ENCODE data around the gene WIF1.
A peak's percentile ranks its signal among the peaks of the same experiment; 100 is the strongest.

The WIF1 gene

GRCh38 chr12:65170209-65170881 is 49.2 kb upstream of the WIF1 start (continued):
- TF ChIP-seq ZNF513 (tag by site-specific recombination; IDR thresholded peaks at IDR 0.05): peak; percentile 44
- peak; percentile 69 for TF ChIP-seq OSR2 (tag by site-specific recombination; IDR thresholded peaks at IDR 0.05)
- TF ChIP-seq ZNF132 (tag by site-specific recombination; IDR thresholded peaks at IDR 0.05; ENCODE audit: borderline replicate concordance): no peak
- 0 out of 2 replicates have a peak, but pooled peaks have one; percentile 22 for TF ChIP-seq ZNF398 (tag by site-specific recombination; IDR thresholded peaks at IDR 0.05)
- no peak for TF ChIP-seq ZBTB49 (tag by site-specific recombination; IDR thresholded peaks at IDR 0.05; ENCODE audit: low read depth)
- peak; percentile 68 for TF ChIP-seq KLF1 (tag by site-specific recombination; IDR thresholded peaks at IDR 0.05)
- TF ChIP-seq ZNF514 (tag by site-specific recombination; IDR thresholded peaks at IDR 0.05): no peak
- TF ChIP-seq ZNF404 (tag by site-specific recombination; IDR thresholded peaks at IDR 0.05): no peak
- TF ChIP-seq ZNF600 (tag by site-specific recombination; IDR thresholded peaks at IDR 0.05): 0 out of 2 replicates have a peak, but pooled peaks have one; percentile 38
- TF ChIP-seq SP7 (tag by site-specific recombination; IDR thresholded peaks at IDR 0.05): 0 out of 2 replicates have a peak, but pooled peaks have one; percentile 14
- no peak for TF ChIP-seq ZNF785 (tag by site-specific recombination; IDR thresholded peaks at IDR 0.05)
- TF ChIP-seq ZNF548 (tag by site-specific recombination; IDR thresholded peaks at IDR 0.05): no peak
- TF ChIP-seq ZNF341 (tag by site-specific recombination; IDR thresholded peaks at IDR 0.05; ENCODE audit: low read depth): 0 out of 2 replicates have a peak, but pooled peaks have one; percentile 13
- TF ChIP-seq ZBTB20 (tag by site-specific recombination; IDR thresholded peaks at IDR 0.05): peak; percentile 13; the same call in 1 of the 2 replicates
- TF ChIP-seq ZNF76 (tag by site-specific recombination; IDR thresholded peaks at IDR 0.05; ENCODE audit: borderline replicate concordance, low read depth): peak; percentile 23; the same call in 1 of the 2 replicates
- TF ChIP-seq ZNF521 (tag by site-specific recombination; IDR thresholded peaks at IDR 0.05): no peak
- TF ChIP-seq ZNF155 (tag by site-specific recombination; IDR thresholded peaks at IDR 0.05): no peak
- no peak for TF ChIP-seq FEZF1 (tag by site-specific recombination; IDR thresholded peaks at IDR 0.05)
- no peak for TF ChIP-seq ZNF558 (tag by site-specific recombination; IDR thresholded peaks at IDR 0.05)
- TF ChIP-seq ZNF610 (tag by site-specific recombination; IDR thresholded peaks at IDR 0.05; ENCODE audit: borderline replicate concordance): 0 out of 2 replicates have a peak, but pooled peaks have one; percentile 11
- TF ChIP-seq SP2 (tag by site-specific recombination; IDR thresholded peaks at IDR 0.05): peak; percentile 48
- TF ChIP-seq ZNF626 (tag by site-specific recombination; IDR thresholded peaks at IDR 0.05): no peak
- TF ChIP-seq ZNF239 (tag by site-specific recombination; IDR thresholded peaks at IDR 0.05): no peak
- peak; percentile 82 for TF ChIP-seq ZBTB17 (tag by site-specific recombination; IDR thresholded peaks at IDR 0.05)
- TF ChIP-seq ZNF19 (tag by site-specific recombination; IDR thresholded peaks at IDR 0.05; ENCODE audit: low read depth): no peak
- peak; percentile 35; the same call in 1 of the 2 replicates for TF ChIP-seq ZNF501 (tag by site-specific recombination; IDR thresholded peaks at IDR 0.05)
- no peak for TF ChIP-seq ZSCAN5A (tag by site-specific recombination; IDR thresholded peaks at IDR 0.05)
- no peak for TF ChIP-seq ZBTB7A (tag by site-specific recombination; IDR thresholded peaks at IDR 0.05; ENCODE audit: low read depth)
- no peak for TF ChIP-seq ZNF416 (tag by site-specific recombination; IDR thresholded peaks at IDR 0.05)
- TF ChIP-seq ZEB2 (tag by site-specific recombination; IDR thresholded peaks at IDR 0.05): peak; percentile 24; the same call in 1 of the 2 replicates
- TF ChIP-seq ZNF555 (tag by site-specific recombination; conservative IDR thresholded peaks at IDR 0.05): no peak
- TF ChIP-seq ZNF366 (tag by site-specific recombination; conservative IDR thresholded peaks at IDR 0.05): peak; percentile 40; the same call in 1 of the 2 replicates

Data from HEK293 (cell line).